ENCODE data around the gene PCDH9.

The PCDH9 gene

DNA sequence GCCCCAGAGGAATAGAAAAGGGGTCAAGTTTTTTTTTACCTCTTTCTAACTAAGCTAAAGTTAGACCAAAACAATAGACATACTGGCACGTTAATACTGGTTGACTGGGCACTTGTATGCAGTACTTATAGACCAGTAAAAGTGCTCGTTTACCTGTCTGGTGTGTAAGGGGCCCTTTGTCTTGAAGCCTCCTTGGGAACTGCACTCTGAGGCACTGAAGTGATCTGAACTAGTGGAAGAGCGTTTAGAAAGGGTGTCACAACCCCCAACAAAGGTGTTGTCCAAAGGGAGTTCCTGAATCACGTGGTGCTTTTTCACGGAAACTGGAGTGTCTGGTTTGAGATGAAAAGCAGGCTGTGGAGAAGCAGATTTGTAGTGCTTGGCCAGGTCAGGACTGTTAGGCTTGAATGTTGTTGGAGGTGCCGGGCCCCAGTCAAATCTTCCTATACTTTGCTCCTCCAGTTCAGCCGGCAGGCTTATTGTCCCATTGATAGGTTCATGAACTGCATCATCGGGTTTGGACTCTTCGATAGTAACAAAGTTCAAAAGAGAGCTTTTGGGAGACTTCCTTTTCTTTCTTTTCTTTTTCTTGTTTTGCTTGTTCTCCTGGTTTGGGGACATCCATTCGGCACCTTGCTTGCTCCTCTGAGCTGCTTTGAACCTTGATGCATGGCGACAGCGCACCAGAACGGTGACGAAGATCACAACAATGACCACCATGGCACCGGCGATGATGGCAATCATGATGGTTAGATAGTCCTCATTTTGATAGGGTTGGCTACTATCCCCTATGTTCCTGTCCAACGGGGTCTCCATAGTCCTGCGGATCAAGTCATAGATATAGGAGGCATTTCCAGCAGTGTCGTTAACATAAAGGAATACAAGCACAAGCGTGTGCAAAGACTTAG lies 4.6 kb downstream of the PCDH9 start:
- no peak for DNase-seq (ENCODE audit: low spot score)

DNA sequence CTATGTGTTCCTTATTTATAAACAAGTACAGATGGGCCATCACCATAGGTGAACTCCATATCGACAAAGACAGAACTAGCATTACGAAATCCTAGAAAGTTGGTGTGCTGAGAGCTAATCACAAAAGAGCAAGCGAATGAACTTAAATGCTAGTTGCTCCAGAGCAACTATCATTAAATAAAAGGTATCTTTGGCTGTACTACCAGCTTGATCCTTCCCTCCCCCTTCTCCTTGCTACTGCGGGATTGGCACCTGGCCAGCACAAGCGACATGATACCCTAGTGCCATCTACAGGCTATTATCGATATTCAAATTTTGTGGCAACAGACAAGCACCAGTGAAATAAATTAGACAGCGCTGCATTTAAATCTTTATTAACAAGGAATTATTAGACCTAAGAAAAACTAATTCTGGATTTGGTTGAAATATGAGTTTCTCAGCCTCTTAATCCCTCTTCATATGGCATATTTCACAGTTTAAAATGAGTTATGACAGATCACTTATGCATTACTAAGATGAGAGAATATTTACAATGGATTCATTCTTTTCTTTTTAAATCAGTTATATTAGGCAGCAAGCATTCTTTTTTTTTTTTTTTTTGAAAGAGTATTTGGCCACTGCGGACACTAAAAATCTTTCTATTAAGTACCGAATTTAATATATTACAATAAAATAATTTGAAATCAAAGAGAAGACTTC lies 5.8 kb downstream of the PCDH9 start:
- DNase-seq (ENCODE audit: low spot score) = peak; percentile 80

DNA sequence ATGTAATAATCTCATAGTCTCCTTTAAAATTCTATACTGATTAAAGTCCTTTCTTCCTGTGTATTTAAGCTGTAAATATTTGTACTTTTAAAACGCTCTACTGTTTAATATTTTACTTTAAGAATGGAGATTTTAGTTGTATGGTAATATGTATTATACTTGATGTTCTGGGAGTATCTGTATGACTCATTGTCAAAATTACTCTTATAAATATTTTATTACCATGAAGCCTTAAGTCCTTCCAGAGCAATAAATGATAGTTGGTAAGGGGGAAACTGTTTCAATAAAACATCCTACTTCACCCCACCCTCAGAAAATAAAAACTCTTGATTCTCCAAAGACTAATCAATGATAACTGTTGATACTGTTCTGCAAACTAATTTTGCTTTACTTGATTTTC lies 6.4 kb downstream of the PCDH9 start:
- DNase-seq (ENCODE audit: low spot score) = no peak

DNA sequence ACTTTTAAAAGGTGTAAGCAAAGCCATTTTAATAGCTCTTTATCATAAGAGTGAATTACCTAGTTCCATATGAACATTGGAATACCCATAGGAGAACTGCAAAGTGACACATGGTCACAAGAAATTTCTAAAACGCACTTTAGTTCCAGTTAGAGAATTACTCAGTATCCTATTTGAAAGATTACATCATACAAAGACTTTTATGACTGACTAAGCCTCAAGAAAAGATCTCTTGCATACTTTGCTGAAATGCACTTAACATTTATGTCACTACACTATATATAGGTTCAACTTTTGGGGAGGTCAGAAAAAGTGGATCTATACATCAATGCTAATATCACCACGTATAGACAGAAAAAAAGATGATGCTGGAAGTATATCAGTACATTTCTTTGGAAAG lies 7.1 kb downstream of the PCDH9 start:
- peak; percentile 70 for DNase-seq (ENCODE audit: low spot score)

DNA sequence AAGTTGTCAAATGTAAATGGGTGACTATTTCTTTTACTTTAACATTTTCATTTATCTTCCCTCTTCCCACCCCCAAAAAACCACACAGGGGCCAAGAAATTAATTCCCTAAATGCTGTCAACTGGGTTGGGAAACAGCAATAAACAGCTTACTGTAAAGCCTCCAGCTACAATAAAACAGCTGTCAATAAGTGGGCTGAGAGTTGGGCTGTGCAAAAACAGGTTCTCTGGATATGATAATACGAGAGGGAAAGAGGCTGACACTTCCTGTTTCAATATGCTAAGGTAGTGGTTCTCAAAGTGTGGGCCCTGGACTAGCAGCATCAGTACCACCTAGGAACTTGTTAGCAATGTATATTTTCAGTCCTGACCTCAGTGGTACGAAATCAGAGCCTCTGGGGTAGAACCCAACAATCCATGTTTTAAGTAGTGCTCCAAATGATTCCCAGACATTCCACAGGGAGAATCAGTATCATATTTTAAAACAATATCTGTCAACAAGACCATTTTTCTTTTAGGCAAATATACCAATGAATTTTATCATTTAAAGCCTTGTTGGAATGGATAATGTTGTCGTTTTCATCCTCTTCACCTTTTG lies 8.4 kb downstream of the PCDH9 start:
- no peak for DNase-seq (ENCODE audit: low spot score)

DNA sequence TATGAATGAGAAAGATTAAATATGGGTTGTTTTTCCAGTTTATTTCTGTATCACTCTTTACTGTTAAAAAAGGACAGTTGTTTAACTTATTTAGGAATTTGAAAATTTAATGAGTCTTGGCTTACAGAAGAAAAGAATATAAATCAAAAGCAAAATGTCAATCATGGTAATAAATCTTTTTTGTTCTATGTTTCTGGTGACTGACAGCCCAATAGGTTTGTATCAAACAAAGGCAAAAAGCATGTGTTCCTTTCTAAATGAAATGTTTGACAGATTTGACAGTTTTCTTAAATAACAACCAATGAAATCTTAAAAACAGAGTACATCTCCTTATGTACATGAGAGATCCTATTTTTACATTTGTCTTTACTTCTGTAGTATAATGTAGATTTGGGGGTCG lies 11.0 kb downstream of the PCDH9 start:
- no peak for DNase-seq (ENCODE audit: low spot score)

DNA sequence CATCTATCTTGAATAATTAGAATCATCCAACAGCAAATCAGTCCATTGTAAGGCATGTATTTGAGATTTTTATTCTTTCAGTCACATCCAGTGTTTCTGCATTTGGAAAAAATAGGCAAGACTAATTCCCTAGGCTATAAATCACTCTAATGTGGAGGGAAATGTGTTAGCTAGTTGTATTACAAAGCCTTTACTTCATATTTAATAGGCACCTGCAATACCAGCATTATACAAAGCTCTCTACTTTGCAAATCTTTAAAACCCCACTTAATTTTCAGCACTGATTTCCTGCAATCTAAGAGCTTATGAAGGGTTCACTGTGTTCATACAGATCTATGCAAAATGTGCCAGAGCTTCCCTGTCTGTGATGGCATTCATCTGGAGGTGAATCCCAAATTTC lies 12.3 kb downstream of the PCDH9 start:
- DNase-seq (ENCODE audit: low spot score) = no peak

DNA sequence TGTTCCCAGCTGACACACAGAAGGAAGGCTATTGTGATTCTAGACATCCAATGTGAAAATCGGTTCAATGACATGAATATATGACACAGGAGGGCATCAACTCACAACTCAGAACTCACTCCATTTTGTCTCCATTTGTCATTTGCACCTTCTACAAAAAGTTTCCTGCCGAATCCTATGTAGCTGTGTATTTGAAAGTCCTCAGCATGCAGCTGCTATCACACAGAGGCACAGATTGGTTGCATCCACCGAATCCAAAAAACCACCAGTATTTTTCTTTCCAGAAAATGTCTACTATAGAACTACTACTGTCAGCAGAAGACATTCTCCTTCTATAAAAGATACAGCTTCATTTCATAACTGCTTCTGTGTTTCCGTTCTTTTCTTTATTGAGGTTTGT lies 13.3 kb downstream of the PCDH9 start:
- no peak for DNase-seq (ENCODE audit: low spot score)

DNA sequence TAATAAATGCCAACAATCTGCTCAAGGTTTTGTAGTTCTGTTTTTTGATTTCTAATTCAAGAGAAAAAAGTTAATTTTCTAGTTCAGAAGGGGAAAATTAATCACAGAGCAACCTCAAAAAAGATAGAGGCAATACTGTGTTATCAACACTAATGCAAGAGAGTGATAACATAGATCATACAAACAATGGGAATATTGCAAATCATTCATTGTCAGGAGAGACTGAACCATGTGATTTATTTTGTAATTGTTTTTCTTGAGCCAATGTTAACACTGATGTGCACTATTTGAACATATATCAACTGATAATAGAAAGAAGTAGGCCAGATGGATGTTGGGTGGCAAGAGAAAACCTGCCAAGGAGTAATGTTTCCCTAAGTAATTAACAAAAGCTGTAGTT lies 19.9 kb downstream of the PCDH9 start:
- no peak for DNase-seq (ENCODE audit: low spot score)

DNA sequence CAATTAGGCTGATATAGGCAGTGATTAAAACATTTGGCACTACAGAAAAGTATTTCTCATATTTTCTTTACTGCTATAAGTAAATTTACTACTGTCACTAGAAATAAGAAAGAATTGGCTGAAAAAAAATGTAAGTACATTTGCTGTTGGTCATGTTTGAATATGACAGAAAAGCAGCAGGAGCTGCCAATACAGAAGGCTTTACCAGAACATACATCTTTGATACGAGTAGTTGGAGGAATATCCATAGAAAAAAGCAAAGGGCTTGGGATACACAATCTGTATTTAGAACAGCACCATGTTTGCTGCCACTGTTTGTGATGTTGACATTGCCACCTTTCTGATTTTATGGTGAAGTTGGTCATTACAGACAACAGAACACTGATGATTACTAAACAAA lies 21.6 kb downstream of the PCDH9 start:
- DNase-seq (ENCODE audit: low spot score) = no peak

DNA sequence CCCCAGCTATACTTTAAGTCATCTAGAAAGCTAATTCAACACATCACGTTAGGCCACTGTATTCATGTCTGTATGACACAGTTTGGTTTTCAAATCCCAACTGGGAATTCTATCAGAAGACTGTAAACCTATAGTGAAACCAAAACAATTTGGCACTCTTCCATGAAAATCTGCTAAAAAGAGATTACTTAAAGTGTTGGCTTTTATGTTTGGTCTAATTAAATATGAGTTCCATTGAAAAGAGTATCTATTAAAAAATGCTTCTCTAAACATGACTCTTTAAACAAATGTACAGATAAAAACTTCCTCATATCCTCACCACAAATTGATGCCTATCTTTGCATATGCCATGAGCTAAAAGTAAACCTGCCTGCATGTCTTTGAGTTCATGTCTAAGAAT lies 25.4 kb downstream of the PCDH9 start:
- DNase-seq (ENCODE audit: low spot score) = no peak

DNA sequence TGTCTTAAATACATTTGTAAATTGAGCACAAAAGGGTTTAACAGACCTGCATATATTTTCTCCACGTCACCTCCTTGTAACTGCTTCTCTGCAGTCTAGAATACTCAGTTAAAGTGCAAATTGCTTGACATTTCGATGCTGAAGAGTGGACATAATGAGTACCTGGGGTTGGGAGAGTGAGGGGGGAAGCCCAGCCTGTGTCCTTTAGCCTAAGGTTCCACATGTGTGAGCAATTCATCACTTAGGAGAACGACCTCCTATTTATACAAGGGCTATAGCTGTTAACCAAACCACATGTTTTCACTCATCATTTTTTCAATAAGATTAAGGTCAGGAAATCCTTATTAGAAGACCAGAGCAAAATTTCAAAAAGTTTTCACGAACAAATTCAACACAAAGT lies 29.5 kb downstream of the PCDH9 start:
- DNase-seq (ENCODE audit: low spot score) = no peak

DNA sequence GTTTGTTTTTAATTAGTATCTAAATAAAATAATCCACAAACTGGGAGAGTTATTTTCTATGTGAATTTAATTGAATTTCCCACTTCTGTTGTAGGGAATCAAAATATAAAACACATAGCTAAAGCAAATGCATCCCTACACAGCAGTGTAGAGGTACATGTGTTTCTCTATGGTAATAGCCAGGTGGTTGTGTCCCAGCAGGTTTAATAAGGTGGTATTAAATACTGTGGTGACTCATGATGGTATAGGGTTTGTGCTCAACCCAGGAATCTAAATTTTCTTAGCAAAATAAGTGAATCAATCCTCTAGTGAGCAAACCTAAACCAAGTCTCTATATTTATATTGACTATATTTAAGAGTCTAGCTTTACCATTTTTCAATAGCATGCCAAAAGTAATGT lies 30.0 kb downstream of the PCDH9 start:
- no peak for DNase-seq (ENCODE audit: low spot score)

DNA sequence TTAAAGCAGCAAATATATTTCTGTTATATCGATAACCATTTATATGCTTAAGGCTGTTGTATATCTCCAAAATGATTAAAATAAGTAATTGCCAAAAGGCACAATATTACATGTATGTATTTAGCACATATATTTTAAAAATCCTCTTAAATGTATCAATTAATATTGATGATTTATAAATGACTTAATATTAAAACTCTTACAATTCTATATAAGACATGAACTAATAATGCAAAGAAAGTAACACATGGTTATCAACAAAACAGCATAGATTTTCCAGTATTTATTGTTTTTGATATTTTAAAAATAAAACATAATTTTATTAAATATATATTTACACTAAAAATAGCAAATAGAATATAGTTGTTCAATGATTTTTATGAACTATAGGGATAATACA lies 32.4 kb downstream of the PCDH9 start:
- no peak for DNase-seq (ENCODE audit: low spot score)

DNA sequence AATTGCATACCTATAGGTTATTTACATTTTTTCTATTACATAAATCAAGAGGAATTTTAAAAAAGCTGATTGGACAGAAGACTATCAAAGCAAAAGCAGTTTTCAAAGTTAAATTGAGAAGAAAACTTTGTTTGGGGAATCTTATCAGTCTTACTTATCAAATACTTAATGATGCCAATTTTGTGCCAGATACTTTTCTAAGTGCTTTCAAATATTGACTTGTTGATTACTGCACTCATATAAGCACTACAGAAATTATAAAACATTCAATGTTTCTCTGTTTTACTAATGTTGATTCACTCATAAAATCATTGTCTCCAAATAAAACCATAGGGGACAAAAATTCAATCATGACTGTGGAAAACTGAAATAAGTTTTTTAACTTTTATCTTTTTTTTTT lies 36.2 kb downstream of the PCDH9 start:
- no peak for DNase-seq (ENCODE audit: low spot score)

DNA sequence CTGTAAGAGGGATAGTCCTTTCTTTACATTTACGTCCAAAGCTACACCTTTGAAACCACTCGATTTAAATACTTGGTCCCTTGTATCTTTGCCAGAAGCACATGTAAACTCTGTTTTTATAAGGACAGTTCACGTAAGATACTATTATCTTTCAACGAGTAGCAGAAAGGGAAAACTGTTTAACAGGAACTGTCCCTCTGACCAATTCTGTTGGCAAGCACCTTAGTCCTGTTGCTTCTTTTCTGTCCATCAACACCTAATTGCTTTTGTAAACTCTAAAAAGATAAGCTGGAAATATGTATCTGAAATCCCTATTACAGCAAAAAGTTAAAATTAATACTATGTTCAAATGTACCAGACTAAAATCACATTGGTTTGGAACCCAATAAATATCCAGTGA lies 37.4 kb downstream of the PCDH9 start:
- DNase-seq (ENCODE audit: low spot score) = no peak

DNA sequence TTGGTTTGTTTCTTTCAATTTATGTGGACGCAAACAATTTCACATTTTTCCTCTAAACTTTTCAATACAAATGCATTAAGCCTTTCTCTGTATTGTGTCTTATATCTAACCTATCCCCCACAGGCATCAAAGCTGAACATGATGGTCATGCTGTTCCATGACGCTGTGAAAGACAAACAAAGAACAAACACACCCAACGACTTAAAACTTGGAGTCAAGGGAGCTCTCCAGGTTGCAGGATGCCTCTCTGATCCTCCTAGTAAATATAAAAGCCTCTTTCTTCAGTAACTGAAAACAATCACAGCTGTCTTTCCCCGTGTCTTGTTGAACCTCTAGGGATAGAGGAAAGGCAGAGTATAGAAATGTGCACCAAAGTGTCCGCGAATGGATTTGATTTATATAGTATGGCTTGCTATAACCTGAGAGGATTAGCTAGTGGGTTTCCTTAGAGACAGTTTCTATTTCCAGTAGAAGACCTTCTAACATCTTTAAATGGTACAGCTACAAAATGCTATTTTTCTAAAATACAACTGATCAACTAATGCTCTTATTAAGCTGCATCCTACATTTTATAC lies 43.1 kb downstream of the PCDH9 start:
- DNase-seq (ENCODE audit: low spot score) = no peak

DNA sequence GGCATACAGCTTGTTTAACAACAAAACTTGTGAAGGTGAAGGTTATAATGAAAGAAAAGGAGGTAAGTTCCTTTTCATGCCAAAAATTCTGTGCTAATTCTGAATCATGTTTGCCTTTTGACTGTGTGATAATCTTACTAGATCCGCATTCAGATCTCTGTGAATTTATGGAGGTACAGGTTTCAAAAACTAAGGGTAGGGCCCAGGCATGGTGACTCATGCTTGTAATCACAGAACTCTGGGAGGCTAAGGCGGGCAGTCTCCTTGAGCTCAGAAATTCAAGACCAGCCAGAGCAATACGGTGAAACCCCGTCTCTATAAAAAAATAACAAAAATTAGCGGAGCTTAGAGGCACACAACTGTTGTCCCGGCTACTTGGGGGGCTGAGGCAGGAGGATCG lies 45.9 kb downstream of the PCDH9 start:
- DNase-seq (ENCODE audit: low spot score) = no peak

DNA sequence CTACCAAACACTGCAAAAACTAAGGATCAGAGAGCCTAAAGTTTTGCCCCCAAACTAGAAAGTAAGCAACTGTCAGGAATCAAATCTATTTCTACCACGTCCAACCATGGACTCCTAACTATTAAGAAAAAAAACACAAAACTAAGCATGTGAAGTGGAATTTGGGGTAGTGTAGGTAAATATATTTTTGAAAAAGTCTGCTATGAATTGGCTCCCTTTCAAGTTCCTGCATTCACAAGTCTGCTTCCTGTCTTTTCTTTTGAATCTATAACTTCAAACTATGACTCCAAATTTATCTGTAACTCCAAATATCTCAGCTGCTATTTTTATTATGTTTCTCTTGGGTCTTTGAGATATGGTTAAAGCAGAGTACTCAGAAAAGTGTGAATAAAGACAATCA lies 47.0 kb downstream of the PCDH9 start:
- DNase-seq (ENCODE audit: low spot score) = no peak

DNA sequence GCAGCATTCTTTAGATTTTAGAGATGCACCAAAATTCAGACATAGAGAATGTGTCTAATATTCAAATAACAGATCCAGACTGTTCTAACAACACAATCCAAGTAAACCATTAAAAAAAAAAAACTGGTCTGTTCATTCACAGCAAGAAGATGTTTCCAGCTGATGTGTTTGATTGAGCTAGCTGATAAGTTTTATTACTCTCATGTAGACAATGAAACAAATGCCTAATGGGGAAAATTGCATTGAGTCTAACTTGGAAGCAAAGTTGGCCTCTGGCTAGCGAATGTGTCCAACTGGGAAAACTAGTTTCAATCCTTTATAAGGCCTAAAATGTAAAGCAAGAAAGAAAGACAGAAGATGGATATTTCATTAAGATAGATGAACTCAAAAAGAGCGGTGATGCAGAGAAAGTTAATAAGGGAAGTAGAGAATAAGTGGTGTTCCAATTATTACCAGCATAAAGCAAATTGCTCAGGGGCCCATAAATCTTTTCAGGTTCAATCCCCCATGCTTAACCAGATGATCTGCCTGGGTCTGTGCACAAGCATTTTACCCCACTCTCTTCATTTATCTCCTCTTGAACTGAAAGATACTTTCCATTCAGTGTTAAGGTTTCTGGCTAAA lies 54.2 kb downstream of the PCDH9 start:
- DNase-seq (ENCODE audit: low spot score) = no peak

DNA sequence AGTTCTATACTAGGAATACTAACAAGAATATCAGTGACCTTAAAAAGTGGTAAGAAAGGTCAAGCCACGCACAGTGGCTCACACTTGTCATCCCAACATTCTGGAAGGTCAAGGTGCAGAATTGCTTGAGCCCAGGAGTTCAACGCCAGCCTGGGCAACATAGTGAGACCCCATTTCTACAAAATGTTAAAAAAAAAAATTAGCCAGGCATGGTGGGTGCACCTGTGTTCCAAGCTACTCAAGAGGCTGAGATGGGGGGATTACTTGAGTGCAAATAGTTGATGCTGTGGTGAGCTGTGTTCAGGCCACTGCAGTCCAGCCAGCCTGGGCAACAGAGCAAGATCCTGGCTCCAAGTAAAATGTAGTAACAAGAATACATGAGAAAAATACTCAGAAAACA lies 61.8 kb downstream of the PCDH9 start:
- no peak for DNase-seq (ENCODE audit: low spot score)

DNA sequence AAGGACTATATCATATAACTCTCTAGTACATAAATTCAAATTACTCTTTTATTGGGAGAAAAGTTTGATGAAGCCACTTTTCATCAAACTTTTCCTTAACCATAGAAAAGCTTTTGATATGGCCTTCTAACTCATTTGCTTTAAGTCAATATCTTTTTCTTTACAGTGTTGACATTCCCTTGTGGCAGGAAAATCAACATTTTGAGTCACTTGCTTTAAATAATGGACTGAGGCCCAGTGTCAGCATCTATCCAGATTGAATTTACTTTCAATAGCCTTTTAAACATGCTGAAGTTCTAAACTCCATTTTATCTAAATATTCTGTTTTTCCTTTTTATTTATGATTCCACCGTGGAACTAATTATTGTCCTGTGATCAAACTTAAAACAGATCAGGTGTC lies 62.7 kb downstream of the PCDH9 start:
- no peak for DNase-seq (ENCODE audit: low spot score)

DNA sequence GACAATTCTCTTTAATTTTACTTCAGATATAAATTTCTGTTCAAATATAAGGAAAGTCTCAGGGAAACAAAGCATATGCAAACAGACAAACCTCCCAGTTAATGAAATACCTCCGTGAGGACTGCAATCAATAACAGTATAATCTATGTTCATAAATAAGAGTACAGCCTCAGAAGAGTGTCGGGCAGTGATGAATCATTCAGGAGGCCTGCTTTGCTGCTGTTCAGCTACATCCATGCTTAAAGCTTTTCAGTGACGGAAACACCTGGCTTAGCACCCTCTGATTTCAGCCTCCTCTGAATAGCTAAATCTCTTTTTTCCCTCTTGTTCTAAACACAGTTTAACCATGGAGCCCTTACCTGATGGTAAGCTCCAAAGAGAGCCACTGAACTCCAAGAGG lies 69.0 kb downstream of the PCDH9 start:
- DNase-seq (ENCODE audit: low spot score) = no peak

Data from RKO (cell line).